ENCODE data around the gene EIF2D.

- TF ChIP-seq CTCF (conservative IDR thresholded peaks at IDR 0.05), result no peak
- no peak for TF ChIP-seq ZFX (IDR thresholded peaks at IDR 0.05)
Observed at GRCh38 chr1:206596319-206596666, 16.0 kb downstream of the EIF2D start.

Measured in C4-2B (cell line).